Coronary artery (tissue), 2 donors: ENCODE results near the gene CPSF2.
A peak's percentile ranks its signal among the peaks of the same experiment; 100 is the strongest.

Source experiments
- DNase-seq: peaks from one replicate; pipeline ENCODE4 v3.0.0-alpha.2; 2017; ENCODE audit warnings: low spot score
- H3K27ac ChIP-seq, 2 donors: fragments of 200-600 bp; sonication (generic); one replicate each; pipeline ENCODE4 v1.5.1; 2016 to 2019
- H3K4me3 ChIP-seq: fragments of 200-600 bp; sonication (generic); 2 replicates; pipeline ENCODE4 v1.5.1; 2016; ENCODE audit warnings: mild to moderate bottlenecking, moderate library complexity
- CTCF ChIP-seq: fragments of 200-600 bp; sonication (generic); IDR thresholded peaks from one replicate; pipeline ENCODE4 v1.5.1; 2019; ENCODE audit warnings: antibody characterized with exemption

Gene CPSF2

GRCh38 chr14:92105073-92105892, 16.5 kb upstream of the CPSF2 start:
- no peak for DNase-seq
- H3K27ac ChIP-seq, result peak overlapping the region; percentile 93 to 98
- no peak for TF ChIP-seq CTCF
- H3K4me3 ChIP-seq, result peak overlapping the region; percentile 95

- peak; percentile 80 for DNase-seq
- peak overlapping the region; percentile 93 to 98 for H3K27ac ChIP-seq
- TF ChIP-seq CTCF, result no peak
- peak overlapping the region; percentile 95 for H3K4me3 ChIP-seq
Measured at GRCh38 chr14:92105893-92106142, 16.0 kb upstream of the CPSF2 start.

GRCh38 chr14:92106143-92106926, 15.4 kb upstream of the CPSF2 start, which contains the start of gene ATXN3:
TSS of gene ATXN3 (minus strand) at chr14:92106582. CDS start at chr14:92106552, 30 bp downstream.
- Histone ChIP-seq H3K4me3 (peak within 1 kb of the TSS; percentile 95), H3K27ac (peak within 1 kb of the TSS; percentile 93 to 98)
- peak; percentile 64 for TF ChIP-seq CTCF
- peak; percentile 98 for DNase-seq

GRCh38 chr14:92108345-92109254, 13.2 kb upstream of the CPSF2 start:
- no peak overlapping the region for H3K4me3 ChIP-seq
- DNase-seq, result no peak
- H3K27ac ChIP-seq, result no peak overlapping the region
- no peak for TF ChIP-seq CTCF

GRCh38 chr14:92109490-92109889, 12.3 kb upstream of the CPSF2 start:
- no peak for TF ChIP-seq CTCF
- no peak overlapping the region for H3K4me3 ChIP-seq
- no peak for DNase-seq
- H3K27ac ChIP-seq, result no peak overlapping the region

GRCh38 chr14:92121207-92121669, 531 bp upstream of the CPSF2 start:
- peak; percentile 86 for DNase-seq
- no peak for TF ChIP-seq CTCF

More at GRCh38 chr14:92121207-92121669, 531 bp upstream of the CPSF2 start:
- H3K4me3 ChIP-seq, result peak overlapping the region; percentile 89
- peak overlapping the region; percentile 83 to 93 for H3K27ac ChIP-seq
